ENCODE data around the gene RLN3.

- TF ChIP-seq CTCF (IDR thresholded peaks at IDR 0.05) (no peak), POLR2A (IDR thresholded peaks at IDR 0.05) (no peak)
Measured at GRCh38 chr19:14053032-14053431, 25.1 kb downstream of the RLN3 start.
